Measurements from ENCODE around the gene PCGF3. TPM values are rescaled to one million over a fixed set of nuclear protein-coding genes. Genes with fewer than 3 reads are reported as not detected.
A peak's percentile ranks its signal among the peaks of the same experiment; 100 is the strongest.
"Not testable (repeated sequence)": the region's sequence is repeated elsewhere in the genome, so short reads cannot be mapped to it uniquely, and the experiment has no call there.

The PCGF3 gene
- total RNA-seq, 1 experiment from 2014 or later: 34.1 TPM

GRCh38 chr4:770022-770421 is 64.4 kb downstream of the PCGF3 start:
- DNase-seq (ENCODE audit: low spot score): no peak
- in situ Hi-C loops (cut with HindIII; ENCODE audit: low sequenced_read_pairs): no loop called here

GRCh38 chr4:771464-771863 is 65.8 kb downstream of the PCGF3 start:
- in situ Hi-C loops (cut with HindIII; ENCODE audit: low sequenced_read_pairs): no loop called here
- no peak for DNase-seq (ENCODE audit: low spot score)

- in situ Hi-C loops (cut with HindIII; ENCODE audit: low sequenced_read_pairs): no loop called here
- DNase-seq (ENCODE audit: low spot score): peak; percentile 31
Measured at GRCh38 chr4:772118-772517, 66.5 kb downstream of the PCGF3 start.

GRCh38 chr4:772776-773175 is 67.1 kb downstream of the PCGF3 start:
- in situ Hi-C loops (cut with HindIII; ENCODE audit: low sequenced_read_pairs): no loop called here
- no peak for DNase-seq (ENCODE audit: low spot score)

GRCh38 chr4:773214-773613 is 67.6 kb downstream of the PCGF3 start:
- peak; percentile 36 for DNase-seq (ENCODE audit: low spot score)
- in situ Hi-C loops (cut with HindIII; ENCODE audit: low sequenced_read_pairs): no loop called here

- in situ Hi-C loops (cut with HindIII; ENCODE audit: low sequenced_read_pairs); DNase-seq (ENCODE audit: low spot score): not testable (repeated sequence)
Measured at GRCh38 chr4:774419-775092, 68.9 kb downstream of the PCGF3 start.

- DNase-seq (ENCODE audit: low spot score); in situ Hi-C loops (cut with HindIII; ENCODE audit: low sequenced_read_pairs): not testable (repeated sequence)
Measured at GRCh38 chr4:775485-775884, 69.9 kb downstream of the PCGF3 start.

- DNase-seq (ENCODE audit: low spot score): no peak
- in situ Hi-C loops (cut with HindIII; ENCODE audit: low sequenced_read_pairs): no loop called here
Measured at GRCh38 chr4:776743-777441, 71.3 kb downstream of the PCGF3 start.

- DNase-seq (ENCODE audit: low spot score): no peak
- in situ Hi-C loops (cut with HindIII; ENCODE audit: low sequenced_read_pairs): no loop called here
Measured at GRCh38 chr4:777520-778262, 72.1 kb downstream of the PCGF3 start.

GRCh38 chr4:779555-779954 is 73.9 kb downstream of the PCGF3 start:
- DNase-seq (ENCODE audit: low spot score): no peak
- in situ Hi-C loops (cut with HindIII; ENCODE audit: low sequenced_read_pairs): no loop called here

- in situ Hi-C loops (cut with HindIII; ENCODE audit: low sequenced_read_pairs); DNase-seq (ENCODE audit: low spot score): not testable (repeated sequence)
Measured at GRCh38 chr4:780255-780654, 74.6 kb downstream of the PCGF3 start.

GRCh38 chr4:780716-781492 is 75.3 kb downstream of the PCGF3 start:
- in situ Hi-C loops (cut with HindIII; ENCODE audit: low sequenced_read_pairs): no loop called here
- DNase-seq (ENCODE audit: low spot score): no peak

GRCh38 chr4:781493-782216 is 76.0 kb downstream of the PCGF3 start:
- in situ Hi-C loops (cut with HindIII; ENCODE audit: low sequenced_read_pairs): no loop called here
- peak; percentile 100 for DNase-seq (ENCODE audit: low spot score)

GRCh38 chr4:784401-785331 is 79.0 kb downstream of the PCGF3 start:
- DNase-seq (ENCODE audit: low spot score): no peak
- in situ Hi-C loops (cut with HindIII; ENCODE audit: low sequenced_read_pairs): no loop called here

- no peak for DNase-seq (ENCODE audit: low spot score)
- in situ Hi-C loops (cut with HindIII; ENCODE audit: low sequenced_read_pairs): no loop called here
Measured at GRCh38 chr4:785332-786073, 79.9 kb downstream of the PCGF3 start.

- in situ Hi-C loops (cut with HindIII; ENCODE audit: low sequenced_read_pairs): no loop called here
- peak; percentile 37 for DNase-seq (ENCODE audit: low spot score)
Measured at GRCh38 chr4:786074-786741, 80.6 kb downstream of the PCGF3 start.

GRCh38 chr4:786861-787300 is 81.2 kb downstream of the PCGF3 start:
- in situ Hi-C loops (cut with HindIII; ENCODE audit: low sequenced_read_pairs): no loop called here
- peak; percentile 43 for DNase-seq (ENCODE audit: low spot score)
